ENCODE measurements around the gene HCAR1. TPM values are rescaled to one million over a fixed set of nuclear protein-coding genes. Genes with fewer than 3 reads are reported as not detected.
"Not testable (repeated sequence)": the region's sequence is repeated elsewhere in the genome, so short reads cannot be mapped to it uniquely, and the experiment has no call there.

HCAR1 gene
- total RNA-seq, 1 donor from 2014 or later: 0.52 TPM

DNA sequence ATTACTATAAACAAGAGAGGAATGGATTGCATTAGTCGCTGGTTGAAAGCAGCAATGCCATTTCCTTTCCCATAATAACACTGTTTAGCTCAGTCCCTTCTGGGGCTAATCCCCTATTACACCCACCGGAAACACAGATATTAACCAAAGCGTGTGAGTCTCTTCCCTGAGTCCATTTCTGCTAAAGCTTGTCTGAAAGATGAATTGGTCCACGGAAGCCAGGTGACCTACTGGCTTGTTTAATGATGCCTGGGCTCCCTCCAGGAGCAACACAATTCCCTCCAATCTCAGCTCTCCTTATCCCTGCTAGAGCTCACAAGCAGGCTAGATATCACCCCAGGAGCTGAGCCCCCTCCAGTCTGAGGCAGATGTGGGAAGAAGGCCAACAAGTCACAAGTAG lies 29.2 kb downstream of the HCAR1 start:
- not testable (repeated sequence) for H3K9ac ChIP-seq (ENCODE audit: low read depth in 1 of 3, low read length in 3 of 3); H3K4me3 ChIP-seq (ENCODE audit: low read length in 3 of 3); H3K9me3 ChIP-seq (ENCODE audit: control insufficient read depth in 3 of 3, low read length in 3 of 3); H3K4me1 ChIP-seq (ENCODE audit: control insufficient read depth in 3 of 3, insufficient read depth in 3 of 3, low read length in 3 of 3); H3K27me3 ChIP-seq (ENCODE audit: control insufficient read depth in 3 of 3, insufficient read depth in 3 of 3, low read length in 3 of 3); H3K27ac ChIP-seq (ENCODE audit: low read depth, low read length); H3K36me3 ChIP-seq (ENCODE audit: control insufficient read depth in 3 of 3, insufficient read depth in 3 of 3, low read length in 3 of 3)

DNA sequence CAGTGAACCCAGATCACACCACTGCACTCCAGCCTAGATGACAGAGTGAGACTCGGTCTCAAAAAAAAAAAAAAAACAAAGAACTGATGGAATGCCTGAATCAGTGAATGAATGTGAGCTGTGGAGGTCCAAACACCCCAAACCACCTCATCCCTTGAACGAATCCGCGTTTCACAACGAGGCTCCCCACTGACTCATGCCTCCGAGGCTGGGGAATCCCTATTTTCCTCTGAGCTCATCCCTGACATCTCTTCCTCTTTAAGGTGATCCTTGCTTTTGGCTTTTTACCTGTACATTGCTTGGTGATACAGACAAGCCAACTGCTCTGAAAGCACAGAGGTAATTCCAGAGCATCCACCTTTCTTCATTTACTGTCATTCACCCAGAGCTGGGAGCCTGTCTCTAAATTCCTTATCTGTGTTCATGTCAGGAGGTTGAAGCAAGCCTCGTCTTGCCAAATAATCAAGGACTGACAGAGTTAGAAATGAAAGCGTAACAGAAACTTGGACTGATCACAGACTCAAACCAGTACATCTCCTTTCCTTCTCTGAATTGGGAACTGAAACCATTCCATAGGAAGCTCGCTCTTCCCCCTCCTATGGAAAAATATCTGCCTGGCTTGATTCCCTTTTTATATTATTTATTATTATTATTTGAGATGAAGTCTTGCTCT lies 30.5 kb downstream of the HCAR1 start:
- H3K27ac ChIP-seq (ENCODE audit: low read depth, low read length); H3K4me1 ChIP-seq (ENCODE audit: control insufficient read depth in 3 of 3, insufficient read depth in 3 of 3, low read length in 3 of 3); H3K27me3 ChIP-seq (ENCODE audit: control insufficient read depth in 3 of 3, insufficient read depth in 3 of 3, low read length in 3 of 3); H3K36me3 ChIP-seq (ENCODE audit: control insufficient read depth in 3 of 3, insufficient read depth in 3 of 3, low read length in 3 of 3); H3K9me3 ChIP-seq (ENCODE audit: control insufficient read depth in 3 of 3, low read length in 3 of 3); H3K9ac ChIP-seq (ENCODE audit: low read depth in 1 of 3, low read length in 3 of 3); H3K4me3 ChIP-seq (ENCODE audit: low read length in 3 of 3): not testable (repeated sequence)

DNA sequence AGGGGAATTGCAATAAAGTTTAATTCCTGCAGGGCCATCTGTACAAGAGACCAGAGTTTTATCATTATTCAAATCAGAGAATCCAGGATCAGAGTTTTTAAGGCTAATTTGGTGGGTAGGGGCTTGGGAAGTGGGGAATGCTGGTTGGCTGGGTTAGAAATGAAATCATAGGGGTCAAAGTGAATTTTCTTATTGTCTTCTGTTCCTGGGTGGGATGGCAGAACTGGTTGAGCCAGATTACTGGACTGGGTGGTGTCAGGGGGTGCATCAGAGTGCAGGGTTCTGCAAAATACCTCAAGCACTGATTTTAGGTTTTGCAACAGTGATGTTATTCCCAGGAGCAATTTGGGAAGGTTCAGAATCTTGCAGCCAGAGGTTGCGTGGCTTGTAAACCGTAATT lies 33.7 kb downstream of the HCAR1 start:
- H3K9me3 ChIP-seq (ENCODE audit: control insufficient read depth in 3 of 3, low read length in 3 of 3); H3K4me1 ChIP-seq (ENCODE audit: control insufficient read depth in 3 of 3, insufficient read depth in 3 of 3, low read length in 3 of 3); H3K4me3 ChIP-seq (ENCODE audit: low read length in 3 of 3); H3K27me3 ChIP-seq (ENCODE audit: control insufficient read depth in 3 of 3, insufficient read depth in 3 of 3, low read length in 3 of 3); H3K27ac ChIP-seq (ENCODE audit: low read depth, low read length); H3K36me3 ChIP-seq (ENCODE audit: control insufficient read depth in 3 of 3, insufficient read depth in 3 of 3, low read length in 3 of 3); H3K9ac ChIP-seq (ENCODE audit: low read depth in 1 of 3, low read length in 3 of 3): not testable (repeated sequence)

DNA sequence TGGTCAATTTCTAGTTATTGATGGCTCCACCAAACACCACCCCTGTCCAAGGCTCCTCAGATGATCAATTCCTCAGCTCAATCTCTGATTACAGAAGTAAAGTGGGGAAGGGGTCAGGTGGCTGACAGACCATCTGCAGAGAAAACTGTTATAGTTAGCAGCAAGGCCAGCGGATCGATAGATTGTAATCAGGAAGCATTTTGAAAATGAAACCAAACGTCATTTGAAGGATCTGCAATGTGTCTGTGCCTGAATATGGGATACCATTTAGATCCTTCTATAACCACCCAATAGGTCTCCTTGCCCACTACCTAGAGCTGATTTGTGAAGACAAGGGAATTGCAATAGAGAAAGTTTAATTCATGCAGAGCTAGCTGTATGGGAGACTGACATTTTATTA lies 39.1 kb downstream of the HCAR1 start:
- Histone ChIP-seq H3K27ac (ENCODE audit: low read depth, low read length) (no peak overlapping the region), H3K27me3 (ENCODE audit: control insufficient read depth in 3 of 3, insufficient read depth in 3 of 3, low read length in 3 of 3) (no peaks in the 10 kb centered on the region), H3K9ac (ENCODE audit: low read depth in 1 of 3, low read length in 3 of 3) (no peak overlapping the region), H3K4me1 (ENCODE audit: control insufficient read depth in 3 of 3, insufficient read depth in 3 of 3, low read length in 3 of 3) (no peaks in the 10 kb centered on the region), H3K4me3 (ENCODE audit: low read length in 3 of 3) (no peak overlapping the region), H3K9me3 (ENCODE audit: control insufficient read depth in 3 of 3, low read length in 3 of 3) (no peaks in the 10 kb centered on the region), H3K36me3 (ENCODE audit: control insufficient read depth in 3 of 3, insufficient read depth in 3 of 3, low read length in 3 of 3) (no peaks in the 10 kb centered on the region)

DNA sequence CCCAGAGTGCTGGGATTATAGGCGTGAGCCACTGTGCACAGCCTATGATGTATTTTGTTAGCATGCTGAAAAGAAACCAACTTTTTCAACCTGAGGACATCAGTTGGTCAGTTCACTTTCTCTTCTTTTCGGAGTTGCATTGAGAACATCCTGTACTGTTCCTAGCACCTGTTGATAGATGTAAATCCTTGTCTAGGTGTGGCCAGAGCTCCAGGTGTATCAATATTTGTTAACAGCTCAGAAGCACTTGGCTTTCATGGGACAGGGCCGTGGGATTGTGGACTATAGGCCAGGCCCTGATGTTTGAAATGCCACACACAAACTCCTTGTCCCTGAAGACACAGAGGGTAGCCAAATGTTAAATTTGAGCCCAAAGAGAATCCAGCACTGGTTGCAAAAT lies 42.4 kb downstream of the HCAR1 start:
- no peak overlapping the region for H3K27ac ChIP-seq (ENCODE audit: low read depth, low read length)
- H3K9ac ChIP-seq (ENCODE audit: low read depth in 1 of 3, low read length in 3 of 3): no peak overlapping the region
- H3K36me3 ChIP-seq (ENCODE audit: control insufficient read depth in 3 of 3, insufficient read depth in 3 of 3, low read length in 3 of 3): no peaks in the 10 kb centered on the region
- no peaks in the 10 kb centered on the region for H3K27me3 ChIP-seq (ENCODE audit: control insufficient read depth in 3 of 3, insufficient read depth in 3 of 3, low read length in 3 of 3)
- H3K4me1 ChIP-seq (ENCODE audit: control insufficient read depth in 3 of 3, insufficient read depth in 3 of 3, low read length in 3 of 3): no peaks in the 10 kb centered on the region
- no peak overlapping the region for H3K4me3 ChIP-seq (ENCODE audit: low read length in 3 of 3)
- H3K9me3 ChIP-seq (ENCODE audit: control insufficient read depth in 3 of 3, low read length in 3 of 3): no peaks in the 10 kb centered on the region

DNA sequence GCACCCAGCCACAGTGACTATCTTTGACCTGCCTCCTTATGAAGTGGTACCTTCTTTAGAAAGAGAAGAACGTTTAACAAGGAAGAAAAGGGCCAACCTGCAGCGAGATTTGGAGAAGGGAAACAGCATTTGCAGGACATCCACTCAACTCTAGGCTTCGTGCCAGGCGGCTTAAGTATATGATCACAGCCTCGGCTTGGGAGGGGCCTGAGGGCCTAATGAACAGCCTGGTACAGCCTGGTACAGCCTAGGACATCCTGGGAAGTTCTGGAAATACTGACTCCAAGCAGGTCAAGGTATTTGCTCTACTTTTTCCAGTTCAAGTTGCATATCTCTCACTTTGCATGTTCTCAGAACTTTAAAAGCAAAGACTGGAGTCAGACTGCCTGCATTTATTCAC lies 43.6 kb downstream of the HCAR1 start:
- Histone ChIP-seq H3K4me1 (ENCODE audit: control insufficient read depth in 3 of 3, insufficient read depth in 3 of 3, low read length in 3 of 3) (no peaks in the 10 kb centered on the region), H3K4me3 (ENCODE audit: low read length in 3 of 3) (no peak overlapping the region), H3K9me3 (ENCODE audit: control insufficient read depth in 3 of 3, low read length in 3 of 3) (no peaks in the 10 kb centered on the region), H3K36me3 (ENCODE audit: control insufficient read depth in 3 of 3, insufficient read depth in 3 of 3, low read length in 3 of 3) (no peaks in the 10 kb centered on the region), H3K27me3 (ENCODE audit: control insufficient read depth in 3 of 3, insufficient read depth in 3 of 3, low read length in 3 of 3) (no peaks in the 10 kb centered on the region), H3K27ac (ENCODE audit: low read depth, low read length) (no peak overlapping the region), H3K9ac (ENCODE audit: low read depth in 1 of 3, low read length in 3 of 3) (no peak overlapping the region)

DNA sequence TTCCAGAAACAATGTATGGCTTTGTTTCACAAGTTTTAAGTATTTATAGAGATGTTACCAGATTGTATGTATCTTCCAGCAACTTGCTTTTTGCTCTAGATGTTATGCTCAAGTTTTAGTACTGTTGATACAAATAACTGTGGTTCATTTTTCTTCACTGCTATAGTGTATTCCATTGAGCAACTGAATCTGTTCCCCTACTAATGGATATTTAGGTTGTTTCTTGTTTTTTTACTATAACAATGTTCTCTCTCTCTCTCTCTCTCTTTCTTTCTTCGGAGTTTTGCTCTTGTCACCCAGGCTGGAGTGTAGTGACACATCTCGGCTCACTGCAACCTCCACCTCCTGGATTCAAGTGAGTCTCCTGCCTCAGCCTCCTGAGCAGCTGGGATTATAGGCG lies 44.1 kb downstream of the HCAR1 start:
- Histone ChIP-seq H3K36me3 (ENCODE audit: control insufficient read depth in 3 of 3, insufficient read depth in 3 of 3, low read length in 3 of 3) (no peaks in the 10 kb centered on the region), H3K27me3 (ENCODE audit: control insufficient read depth in 3 of 3, insufficient read depth in 3 of 3, low read length in 3 of 3) (no peaks in the 10 kb centered on the region), H3K4me1 (ENCODE audit: control insufficient read depth in 3 of 3, insufficient read depth in 3 of 3, low read length in 3 of 3) (no peaks in the 10 kb centered on the region), H3K9ac (ENCODE audit: low read depth in 1 of 3, low read length in 3 of 3) (no peak overlapping the region), H3K27ac (ENCODE audit: low read depth, low read length) (no peak overlapping the region), H3K9me3 (ENCODE audit: control insufficient read depth in 3 of 3, low read length in 3 of 3) (no peaks in the 10 kb centered on the region), H3K4me3 (ENCODE audit: low read length in 3 of 3) (no peak overlapping the region)

DNA sequence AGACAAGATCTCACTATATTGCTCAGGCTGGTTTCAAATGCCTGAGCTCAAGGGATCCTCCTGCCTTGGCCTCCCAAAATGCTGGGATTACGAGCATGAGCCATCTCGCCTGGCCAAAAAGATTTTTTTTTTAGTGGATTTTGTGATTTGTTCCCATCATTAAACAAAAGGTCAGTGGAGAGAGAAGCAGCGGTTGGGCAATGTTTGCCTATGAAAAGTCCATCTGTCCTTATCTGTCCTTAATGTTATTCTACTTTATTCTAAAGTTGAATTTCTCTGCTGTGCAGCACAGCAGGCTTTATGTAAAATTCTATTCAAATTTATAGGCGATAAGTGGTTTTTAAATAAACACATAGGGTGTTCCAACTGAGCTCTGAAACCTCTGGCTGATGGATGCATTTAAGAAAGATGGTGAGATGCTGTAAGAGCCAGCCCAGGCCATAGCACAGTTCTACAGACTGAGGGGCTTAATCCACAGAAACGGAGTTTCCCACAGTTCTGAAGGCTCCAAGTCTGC lies 46.3 kb downstream of the HCAR1 start:
- Histone ChIP-seq H3K27ac (ENCODE audit: low read depth, low read length) (no peak overlapping the region), H3K4me3 (ENCODE audit: low read length in 3 of 3) (no peak overlapping the region), H3K4me1 (ENCODE audit: control insufficient read depth in 3 of 3, insufficient read depth in 3 of 3, low read length in 3 of 3) (no peaks in the 10 kb centered on the region), H3K27me3 (ENCODE audit: control insufficient read depth in 3 of 3, insufficient read depth in 3 of 3, low read length in 3 of 3) (no peaks in the 10 kb centered on the region), H3K9ac (ENCODE audit: low read depth in 1 of 3, low read length in 3 of 3) (no peak overlapping the region), H3K36me3 (ENCODE audit: control insufficient read depth in 3 of 3, insufficient read depth in 3 of 3, low read length in 3 of 3) (no peaks in the 10 kb centered on the region), H3K9me3 (ENCODE audit: control insufficient read depth in 3 of 3, low read length in 3 of 3) (no peaks in the 10 kb centered on the region)

DNA sequence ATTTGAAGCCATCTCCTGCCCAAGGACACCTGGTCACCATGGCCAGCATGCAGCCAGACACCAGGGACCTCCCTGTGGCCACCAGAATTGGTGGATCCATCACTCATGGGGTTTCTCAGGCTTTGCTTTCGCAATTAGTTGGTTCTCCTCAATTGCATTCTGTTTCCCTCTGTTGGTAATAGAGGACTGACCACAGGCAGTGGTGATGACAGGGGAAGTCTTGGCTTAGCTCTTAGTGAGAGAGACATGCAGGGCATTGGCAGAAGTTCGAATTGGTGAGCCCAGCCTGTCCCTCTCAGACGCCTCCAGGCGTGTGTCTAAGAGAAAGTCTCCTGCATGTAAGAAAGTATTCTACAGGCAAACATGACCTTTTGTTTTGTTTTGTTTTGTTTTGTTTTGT lies 48.8 kb downstream of the HCAR1 start:
- no peaks in the 10 kb centered on the region for H3K9me3 ChIP-seq (ENCODE audit: control insufficient read depth in 3 of 3, low read length in 3 of 3)
- H3K4me1 ChIP-seq (ENCODE audit: control insufficient read depth in 3 of 3, insufficient read depth in 3 of 3, low read length in 3 of 3): no peaks in the 10 kb centered on the region
- no peaks in the 10 kb centered on the region for H3K36me3 ChIP-seq (ENCODE audit: control insufficient read depth in 3 of 3, insufficient read depth in 3 of 3, low read length in 3 of 3)
- H3K4me3 ChIP-seq (ENCODE audit: low read length in 3 of 3): no peak overlapping the region
- H3K27ac ChIP-seq (ENCODE audit: low read depth, low read length): no peak overlapping the region
- no peaks in the 10 kb centered on the region for H3K27me3 ChIP-seq (ENCODE audit: control insufficient read depth in 3 of 3, insufficient read depth in 3 of 3, low read length in 3 of 3)
- H3K9ac ChIP-seq (ENCODE audit: low read depth in 1 of 3, low read length in 3 of 3): no peak overlapping the region

DNA sequence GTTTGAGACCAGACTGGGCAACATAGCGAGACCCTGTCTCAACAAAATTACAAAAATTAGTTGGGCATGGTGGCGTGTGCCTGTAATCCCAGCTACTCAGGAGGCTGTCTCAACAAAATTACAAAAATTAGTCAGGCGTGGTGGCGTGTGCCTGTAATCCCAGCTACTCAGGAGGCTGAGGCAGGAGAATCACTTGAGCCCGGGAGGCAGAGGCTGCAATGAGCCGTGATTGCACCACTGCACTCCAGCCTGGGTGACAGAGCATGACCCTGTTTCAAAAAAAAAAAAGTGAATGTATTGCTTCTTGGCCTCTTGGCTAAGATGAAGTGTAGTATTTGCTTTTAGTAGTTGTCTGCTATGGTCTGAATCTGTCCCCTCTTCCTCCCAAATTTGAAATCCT lies 49.7 kb downstream of the HCAR1 start:
- H3K9ac ChIP-seq (ENCODE audit: low read depth in 1 of 3, low read length in 3 of 3); H3K27ac ChIP-seq (ENCODE audit: low read depth, low read length); H3K4me3 ChIP-seq (ENCODE audit: low read length in 3 of 3); H3K27me3 ChIP-seq (ENCODE audit: control insufficient read depth in 3 of 3, insufficient read depth in 3 of 3, low read length in 3 of 3); H3K4me1 ChIP-seq (ENCODE audit: control insufficient read depth in 3 of 3, insufficient read depth in 3 of 3, low read length in 3 of 3); H3K36me3 ChIP-seq (ENCODE audit: control insufficient read depth in 3 of 3, insufficient read depth in 3 of 3, low read length in 3 of 3); H3K9me3 ChIP-seq (ENCODE audit: control insufficient read depth in 3 of 3, low read length in 3 of 3): not testable (repeated sequence)

DNA sequence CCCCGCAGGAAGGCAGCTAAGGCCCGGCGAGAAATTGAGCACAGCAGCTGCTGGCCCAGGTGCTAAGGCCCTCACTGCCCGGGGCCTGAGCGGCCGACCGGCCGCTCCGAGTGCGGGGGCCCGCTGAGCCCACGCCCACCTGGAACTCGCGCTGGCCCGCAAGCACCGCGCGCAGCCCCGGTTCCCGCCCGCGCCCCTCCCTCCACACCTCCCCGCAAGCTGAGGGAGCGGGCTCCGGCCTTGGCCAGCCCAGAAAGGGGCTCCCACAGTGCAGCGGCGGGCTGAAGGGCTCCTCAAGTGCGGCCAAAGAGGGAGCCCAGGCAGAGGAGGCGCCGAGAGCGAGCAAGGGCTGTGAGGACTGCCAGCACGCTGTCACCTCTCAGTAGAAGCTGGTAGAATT lies 53.9 kb downstream of the HCAR1 start:
- H3K9me3 ChIP-seq (ENCODE audit: control insufficient read depth in 3 of 3, low read length in 3 of 3); H3K27ac ChIP-seq (ENCODE audit: low read depth, low read length); H3K9ac ChIP-seq (ENCODE audit: low read depth in 1 of 3, low read length in 3 of 3); H3K4me1 ChIP-seq (ENCODE audit: control insufficient read depth in 3 of 3, insufficient read depth in 3 of 3, low read length in 3 of 3); H3K4me3 ChIP-seq (ENCODE audit: low read length in 3 of 3); H3K27me3 ChIP-seq (ENCODE audit: control insufficient read depth in 3 of 3, insufficient read depth in 3 of 3, low read length in 3 of 3); H3K36me3 ChIP-seq (ENCODE audit: control insufficient read depth in 3 of 3, insufficient read depth in 3 of 3, low read length in 3 of 3): not testable (repeated sequence)

Measured in skeletal muscle tissue (tissue), 4 donors.